Measurements from ENCODE around the gene PLVAP.
A peak's percentile ranks its signal among the peaks of the same experiment; 100 is the strongest.

PLVAP gene

GRCh38 chr19:17309198-17309964 lies 67.8 kb downstream of the PLVAP start, which contains the start of gene DDA1:
Gene DDA1 (plus strand): TSS chr19:17309563. CDS start chr19:17309655, 92 bp downstream.
- TF ChIP-seq CTCF (IDR thresholded peaks at IDR 0.05; ENCODE audit: borderline replicate concordance, control extremely low read depth, extremely low read depth, insufficient read depth, missing control alignments), result no peak
- in situ Hi-C loops (cut with MboI; ENCODE audit: low sequenced_read_pairs, unreplicated experiment), result no loop called here

GRCh38 chr19:17307876-17308377 lies 69.2 kb downstream of the PLVAP start:
- in situ Hi-C loops (cut with MboI; ENCODE audit: low sequenced_read_pairs, unreplicated experiment), result no loop called here
- TF ChIP-seq CTCF (IDR thresholded peaks at IDR 0.05; ENCODE audit: borderline replicate concordance, control extremely low read depth, extremely low read depth, insufficient read depth, missing control alignments), result no peak
- DNase-seq (ENCODE audit: low spot score), result no peak

More at GRCh38 chr19:17309198-17309964, 67.8 kb downstream of the PLVAP start, which contains the start of gene DDA1:
- peak; percentile 99 for DNase-seq (ENCODE audit: low spot score)

- no peak for TF ChIP-seq CTCF (IDR thresholded peaks at IDR 0.05; ENCODE audit: borderline replicate concordance, control extremely low read depth, extremely low read depth, insufficient read depth, missing control alignments)
- no peak for DNase-seq (ENCODE audit: low spot score)
- in situ Hi-C loops (cut with MboI; ENCODE audit: low sequenced_read_pairs, unreplicated experiment), result no loop called here
Measured at GRCh38 chr19:17306285-17306714, 70.8 kb downstream of the PLVAP start.

GRCh38 chr19:17305517-17306284 lies 71.4 kb downstream of the PLVAP start, which contains the start of gene MRPL34:
Gene MRPL34 (plus strand): TSS chr19:17305872. CDS start chr19:17305893, 21 bp downstream.
- TF ChIP-seq CTCF (IDR thresholded peaks at IDR 0.05; ENCODE audit: borderline replicate concordance, control extremely low read depth, extremely low read depth, insufficient read depth, missing control alignments), result peak; percentile 72
- in situ Hi-C loops (cut with MboI; ENCODE audit: low sequenced_read_pairs, unreplicated experiment), result no loop called here
- DNase-seq (ENCODE audit: low spot score), result peak; percentile 90

- TF ChIP-seq CTCF (IDR thresholded peaks at IDR 0.05; ENCODE audit: borderline replicate concordance, control extremely low read depth, extremely low read depth, insufficient read depth, missing control alignments), result no peak
- in situ Hi-C loops (cut with MboI; ENCODE audit: low sequenced_read_pairs, unreplicated experiment), result no loop called here
- DNase-seq (ENCODE audit: low spot score), result no peak
Measured at GRCh38 chr19:17305216-17305516, 72.0 kb downstream of the PLVAP start.

- in situ Hi-C loops (cut with MboI; ENCODE audit: low sequenced_read_pairs, unreplicated experiment), result no loop called here
- no peak for DNase-seq (ENCODE audit: low spot score)
- no peak for TF ChIP-seq CTCF (IDR thresholded peaks at IDR 0.05; ENCODE audit: borderline replicate concordance, control extremely low read depth, extremely low read depth, insufficient read depth, missing control alignments)
Measured at GRCh38 chr19:17304386-17305215, 72.5 kb downstream of the PLVAP start.

Data from GM13976 (cell line).